K562 (cell line): ENCODE data around the gene ASCC2. TPM values are rescaled to one million over a fixed set of nuclear protein-coding genes. Genes with fewer than 3 reads are reported as not detected.

Source experiments
- CBX3 ChIP-seq, 2 experiments: IDR thresholded peaks; 1 replicate in 1 of 2; 2 replicates in 1 of 2; pipeline ENCODE4 v1.6.1; 2012; ENCODE audit warnings: inconsistent platforms in 2 of 2, low read length in 2 of 2, borderline replicate concordance in 1 of 2, control low read depth in 1 of 2
- CHD7 ChIP-seq: fragments of 200-600 bp; sonication (generic); IDR thresholded peaks from one replicate; pipeline ENCODE4 v1.6.1; 2012; ENCODE audit warnings: mild to moderate bottlenecking, low read depth, low read length, inconsistent platforms
- FOS ChIP-seq: IDR thresholded peaks from 3 replicates; pipeline ENCODE4 v1.6.1; 2011; ENCODE audit not compliant: insufficient read length; ENCODE audit errors: extremely low read depth
- HDAC1 ChIP-seq, 2 experiments: fragments of 450-650 bp; IDR thresholded peaks; 2 replicates each; pipeline ENCODE4 v1.6.1; 2016 to 2017; ENCODE audit warnings: inconsistent platforms in 1 of 2, mild to moderate bottlenecking in 1 of 2, moderate library complexity in 1 of 2
- KAT2B ChIP-seq: IDR thresholded peaks from one replicate; pipeline ENCODE4 v1.6.1; 2012; ENCODE audit warnings: low read depth, mild to moderate bottlenecking, control low read depth, inconsistent platforms, low read length, moderate library complexity
- KLF6 ChIP-seq: fragments of 250-450 bp; sonication (Bioruptor Pico); IDR thresholded peaks from 2 replicates; pipeline ENCODE4 v1.4.0; 2020; ENCODE audit warnings: mild to moderate bottlenecking, moderate library complexity, borderline replicate concordance
- MBD1 ChIP-seq: fragments of 250-450 bp; sonication (Bioruptor Pico); IDR thresholded peaks from 2 replicates; pipeline ENCODE4 v1.8.0; 2022; ENCODE audit warnings: inconsistent platforms
- NR1H2 ChIP-seq: sonication (generic); formaldehyde crosslinking; IDR thresholded peaks from 2 replicates; pipeline ENCODE4 v1.4.0; 2020; ENCODE audit warnings: mild to moderate bottlenecking, missing genetic modification reagents
- PRDM10 ChIP-seq: fragments of 450-650 bp; IDR thresholded peaks from 2 replicates; pipeline ENCODE4 v1.6.1; 2018; ENCODE audit not compliant: partially characterized antibody
- RBM14 ChIP-seq: fragments of 200-400 bp; formaldehyde crosslinking; IDR thresholded peaks from 2 replicates; pipeline ENCODE4 v1.6.1; 2018; ENCODE audit warnings: low read depth, mild to moderate bottlenecking, low read length, moderate library complexity, borderline replicate concordance; ENCODE audit not compliant: insufficient read depth
- RFX1 ChIP-seq: fragments of 450-650 bp; IDR thresholded peaks from 2 replicates; pipeline ENCODE4 v1.6.1; 2016; ENCODE audit warnings: mild to moderate bottlenecking, moderate library complexity
- SOX6 ChIP-seq: fragments of 450-650 bp; IDR thresholded peaks from 2 replicates; pipeline ENCODE4 v1.6.1; 2014; ENCODE audit warnings: mild to moderate bottlenecking
- polyA plus RNA-seq, 8 experiments: library from polyadenylated mRNA; depleted of rRNA in 4 of 8; stranded (reverse) in 5 of 8; unstranded in 3 of 8; fragments of >200 nt; fragmentation: Nextera tagmentation in 2 of 8; fragmentation: Illumina TruSeq in 1 of 8; extraction: Ambion mirVana in 2 of 8; extraction: Trizol in 1 of 8; gene quantifications; 2 replicates each; pipeline versions ENCODE4 v1.2.1 to v1.2.3, GENCODE V29; 2011 to 2014; ENCODE audit warnings: inconsistent platforms in 1 of 8, missing spikeins in 1 of 8
- total RNA-seq, 7 experiments: library from RNA; depleted of rRNA in 6 of 7; stranded (reverse); fragments of >200 nt in 6 of 7; fragmentation: Illumina TruSeq in 2 of 7; extraction: Trizol in 2 of 7; gene quantifications; 2 replicates each; pipeline versions ENCODE4 v1.2.1 to v1.2.3, GENCODE V29; 2011 to 2021; ENCODE audit warnings: low replicate concordance in 1 of 7

Gene ASCC2
- total and polyA plus RNA-seq, 9 of the 15 experiments (the other 6 are each of a cell fraction or from before 2014, with no cell fraction given) = 4.0 to 46.7 (median 26.8) TPM

GRCh38 chr22:29842740-29843139, 4.7 kb upstream of the ASCC2 start (continued):
- TF ChIP-seq CBX3 (IDR thresholded peaks at IDR 0.05; ENCODE audit: borderline replicate concordance in 1 of 2, low read length in 2 of 2) = no peak
- no peak for TF ChIP-seq HDAC1 (IDR thresholded peaks at IDR 0.05)
- TF ChIP-seq MBD1 = no peak
- no peak for TF ChIP-seq NR1H2 (CRISPR knock-in tag)
- TF ChIP-seq SOX6 = no peak
- TF ChIP-seq RFX1 = no peak
- TF ChIP-seq CHD7 = no peak
- no peak for TF ChIP-seq KAT2B
- no peak for TF ChIP-seq PRDM10
- no peak for TF ChIP-seq RBM14
- TF ChIP-seq FOS = no peak
- TF ChIP-seq KLF6 (CRISPR knock-in tag) = no peak
